Erythroblast (primary cell): Measurements from ENCODE around the gene DGKB.

Experiments used
- GATA1 ChIP-seq: IDR thresholded peaks from 2 replicates; pipeline ENCODE4 v1.6.1; 2011; ENCODE audit warnings: low read depth, mild to moderate bottlenecking, control low read depth, low read length, moderate library complexity
- POLR2A ChIP-seq: IDR thresholded peaks from 2 replicates; pipeline ENCODE4 v1.6.1; 2011; ENCODE audit warnings: mild to moderate bottlenecking, low read length

GRCh38 chr7:14552060-14552459, 350.5 kb downstream of the DGKB start:
- TF ChIP-seq POLR2A (no peak), GATA1 (no peak)
